GM10266 (cell line): Measurements from ENCODE around the gene FIGNL1.
A peak's percentile ranks its signal among the peaks of the same experiment; 100 is the strongest.

Experiments used
- DNase-seq: peaks from one replicate; pipeline ENCODE4 v3.0.0; 2012; ENCODE audit errors: extremely low spot score
- TF ChIP-seq, protein P1 (sequence below): IDR thresholded peaks from 2 replicates; pipeline ENCODE4 v1.5.1; 2012; ENCODE audit warnings: mild to moderate bottlenecking, low read depth; ENCODE audit not compliant: control insufficient read depth, insufficient read depth; ENCODE audit errors: missing control alignments

The FIGNL1 gene

GRCh38 chr7:50397971-50398324 lies 52.2 kb downstream of the FIGNL1 start:
- TF ChIP-seq, protein P1, sequence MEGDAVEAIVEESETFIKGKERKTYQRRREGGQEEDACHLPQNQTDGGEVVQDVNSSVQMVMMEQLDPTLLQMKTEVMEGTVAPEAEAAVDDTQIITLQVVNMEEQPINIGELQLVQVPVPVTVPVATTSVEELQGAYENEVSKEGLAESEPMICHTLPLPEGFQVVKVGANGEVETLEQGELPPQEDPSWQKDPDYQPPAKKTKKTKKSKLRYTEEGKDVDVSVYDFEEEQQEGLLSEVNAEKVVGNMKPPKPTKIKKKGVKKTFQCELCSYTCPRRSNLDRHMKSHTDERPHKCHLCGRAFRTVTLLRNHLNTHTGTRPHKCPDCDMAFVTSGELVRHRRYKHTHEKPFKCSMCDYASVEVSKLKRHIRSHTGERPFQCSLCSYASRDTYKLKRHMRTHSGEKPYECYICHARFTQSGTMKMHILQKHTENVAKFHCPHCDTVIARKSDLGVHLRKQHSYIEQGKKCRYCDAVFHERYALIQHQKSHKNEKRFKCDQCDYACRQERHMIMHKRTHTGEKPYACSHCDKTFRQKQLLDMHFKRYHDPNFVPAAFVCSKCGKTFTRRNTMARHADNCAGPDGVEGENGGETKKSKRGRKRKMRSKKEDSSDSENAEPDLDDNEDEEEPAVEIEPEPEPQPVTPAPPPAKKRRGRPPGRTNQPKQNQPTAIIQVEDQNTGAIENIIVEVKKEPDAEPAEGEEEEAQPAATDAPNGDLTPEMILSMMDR = no peak
- peak; percentile 49 for DNase-seq

- peak; percentile 75 for DNase-seq
Observed at GRCh38 chr7:50397320-50397970, 52.7 kb downstream of the FIGNL1 start.

GRCh38 chr7:50396856-50397255 lies 53.3 kb downstream of the FIGNL1 start:
- DNase-seq = peak; percentile 29
- TF ChIP-seq, protein P1 = no peak

More at GRCh38 chr7:50397320-50397970, 52.7 kb downstream of the FIGNL1 start:
- TF ChIP-seq, protein P1 = no peak

DNA sequence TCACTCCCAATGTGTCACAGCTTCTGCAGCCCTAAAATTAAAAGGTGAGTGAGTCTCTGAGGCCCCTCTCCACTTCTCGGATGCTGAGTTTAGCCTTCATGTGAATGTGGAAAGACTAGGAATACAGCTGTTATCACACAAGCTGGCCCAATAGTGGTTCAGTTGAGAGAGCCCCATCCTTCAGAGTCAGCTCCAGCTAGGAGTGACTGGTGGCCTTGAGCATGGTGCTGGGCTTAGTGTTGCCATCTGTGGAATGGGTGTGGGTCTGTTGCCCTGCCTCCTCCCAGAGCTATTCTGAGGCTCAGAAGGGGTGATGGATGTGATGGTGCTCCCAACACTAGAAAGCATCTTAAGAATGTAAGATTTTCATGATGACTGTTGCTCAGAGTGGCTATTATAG lies 55.8 kb downstream of the FIGNL1 start:
- no peak for DNase-seq
- TF ChIP-seq, protein P1 = no peak
